B cell (primary cell): ENCODE results near the gene CFAP73. TPM values are rescaled to one million over a fixed set of nuclear protein-coding genes. Genes with fewer than 3 reads are reported as not detected.

Experiments used
- ATAC-seq: fragments of 200-7000 bp; cut with Tn5 transposase; one replicate; pipeline ENCODE4 v1.10.0; 2021; ENCODE audit warnings: low read depth, mild to moderate bottlenecking, moderate number of reproducible peaks, moderate library complexity
- CTCF ChIA-PET: fragments of 350-600 bp; sonication (Branson Sonifier 250); formaldehyde crosslinking; loops from one replicate; lab custom pipeline; 2021; ENCODE audit warnings: antibody characterized with exemption, inconsistent platforms; lab: Charles Lee
- POLR2A ChIA-PET: fragments of 350-600 bp; sonication (Branson Sonifier 250); formaldehyde crosslinking; loops from one replicate; lab custom pipeline; 2021; ENCODE audit warnings: antibody characterized with exemption; lab: Charles Lee
- DNase-seq: peaks from one replicate; pipeline ENCODE4 v3.0.0; 2013
- H2AFZ ChIP-seq: 2 replicates; pipeline ENCODE4 v1.6.1; 2012; ENCODE audit warnings: mild to moderate bottlenecking, low read depth, low read length; ENCODE audit not compliant: insufficient read depth, poor library complexity, severe bottlenecking
- H3K27ac ChIP-seq, 2 donors: 1 replicate in 1 of 2; 2 replicates in 1 of 2; pipeline ENCODE4 v1.5.1; 2012 to 2013; ENCODE audit warnings: low read length in 2 of 2, mild to moderate bottlenecking in 2 of 2, moderate library complexity in 1 of 2
- H3K27me3 ChIP-seq, 4 experiments: fragments of 200-600 bp in 1 of 4; sonication (generic) in 1 of 4; replicated peaks in 1 of 4; 1 replicate in 2 of 4; 2 replicates in 2 of 4; pipeline versions ENCODE4 v1.6.1 to v1.7.0; 2013 to 2016; ENCODE audit warnings: low read length in 3 of 4, mild to moderate bottlenecking in 2 of 4, mixed read lengths in 1 of 4, moderate library complexity in 1 of 4; ENCODE audit not compliant: insufficient read depth in 4 of 4, control insufficient read depth in 3 of 4; ENCODE audit errors: control extremely low read depth in 1 of 4
- H3K36me3 ChIP-seq, 2 experiments: replicated peaks in 1 of 2; 1 replicate in 1 of 2; 2 replicates in 1 of 2; pipeline versions ENCODE4 v1.6.1 to v1.7.1; 2013; ENCODE audit warnings: low read length in 1 of 2; ENCODE audit not compliant: insufficient read depth in 2 of 2, control insufficient read depth in 1 of 2; ENCODE audit errors: control extremely low read depth in 1 of 2, extremely low read depth in 1 of 2
- H3K4me1 ChIP-seq, 2 donors: fragments of 200-600 bp in 1 of 2; sonication (generic) in 1 of 2; 1 replicate in 1 of 2; 2 replicates in 1 of 2; pipeline versions ENCODE4 v1.5.1 to v1.6.1; 2013 to 2017; ENCODE audit warnings: low read length in 2 of 2; ENCODE audit not compliant: control insufficient read depth in 2 of 2, insufficient read depth in 2 of 2
- H3K4me2 ChIP-seq: replicated peaks from 2 replicates; pipeline ENCODE3; 2012; ENCODE audit warnings: mild to moderate bottlenecking, low read depth, low read length; ENCODE audit not compliant: poor library complexity, severe bottlenecking
- H3K4me3 ChIP-seq, 5 experiments: fragments of 200-600 bp in 1 of 5; sonication (generic) in 1 of 5; 1 replicate in 3 of 5; 2 replicates in 2 of 5; pipeline versions ENCODE4 v1.5.1 to v1.7.0; 2011 to 2016; ENCODE audit warnings: low read length in 4 of 5, mild to moderate bottlenecking in 4 of 5, low read depth in 2 of 5, control low read depth in 1 of 5, moderate library complexity in 1 of 5; ENCODE audit not compliant: insufficient read depth in 1 of 5; ENCODE audit errors: control extremely low read depth in 1 of 5, extremely low read depth in 1 of 5
- H3K79me2 ChIP-seq: fragments of 200-600 bp; sonication (generic); one replicate; pipeline ENCODE4 v1.6.0; 2016; ENCODE audit warnings: low read length; ENCODE audit not compliant: control insufficient read depth, insufficient read depth
- H3K9ac ChIP-seq: fragments of 200-600 bp; sonication (generic); 2 replicates; pipeline ENCODE4 v1.6.1; 2017; ENCODE audit warnings: mild to moderate bottlenecking, low read length, moderate library complexity
- H3K9me3 ChIP-seq, 3 donors: one replicate each; pipeline versions ENCODE4 v1.6.1 to v1.7.1; 2013; ENCODE audit warnings: low read length in 2 of 3; ENCODE audit not compliant: control insufficient read depth in 2 of 3, insufficient read depth in 1 of 3; ENCODE audit errors: control extremely low read depth in 1 of 3
- H4K20me1 ChIP-seq: 2 replicates; pipeline ENCODE4 v1.6.0; 2012; ENCODE audit warnings: mild to moderate bottlenecking, low read length; ENCODE audit not compliant: insufficient read depth, control insufficient read depth, poor library complexity, severe bottlenecking
- H3K27ac Mint-ChIP-seq: one replicate; pipeline ENCODE4 v1.8.0; 2021; ENCODE audit warnings: mixed read lengths
- H3K27me3 Mint-ChIP-seq: one replicate; pipeline ENCODE4 v1.8.0; 2021; ENCODE audit warnings: mixed read lengths
- H3K4me1 Mint-ChIP-seq: one replicate; pipeline ENCODE4 v1.8.0; 2021; ENCODE audit warnings: mixed read lengths
- H3K4me3 Mint-ChIP-seq: one replicate; pipeline ENCODE4 v1.8.0; 2021; ENCODE audit warnings: mixed read lengths
- H3K9me3 Mint-ChIP-seq: one replicate; pipeline ENCODE4 v1.8.0; 2022; ENCODE audit warnings: mixed read lengths; ENCODE audit not compliant: insufficient read depth
- EZH2 ChIP-seq: IDR thresholded peaks from 2 replicates; pipeline ENCODE4 v1.6.1; 2012; ENCODE audit warnings: borderline replicate concordance, low read depth, mild to moderate bottlenecking, moderate library complexity, low read length; ENCODE audit not compliant: insufficient read depth, poor library complexity, severe bottlenecking
- WGBS: methylation state at CpG from one replicate; pipeline ENCODE4 v1.1.5; 2013; ENCODE audit warnings: missing lambda C conversion rate; ENCODE audit not compliant: insufficient coverage; 5-methylcytosine and 5-hydroxymethylcytosine counted together
- intact Hi-C: fragments of 100-400 bp; cut with micrococcal nuclease; formaldehyde crosslinking; loops from one replicate; pipeline ENCODE4 v1.10.0; 2022
- polyA plus RNA-seq: library from polyadenylated mRNA; depleted of rRNA; stranded (reverse); fragments of >200 nt; gene quantifications from 2 replicates; pipeline ENCODE4 v1.2.3, GENCODE V29; 2012
- total RNA-seq, 2 donors: library from RNA; stranded (reverse); fragments of 120-200 nt in 1 of 2; gene quantifications; 1 replicate in 1 of 2; 2 replicates in 1 of 2; pipeline versions ENCODE4 v1.2.3 to v1.2.4, GENCODE V29; 2013 to 2022
- TF ChIP-seq, protein P1 (sequence below): fragments of 200-600 bp; IDR thresholded peaks from one replicate; pipeline ENCODE4 v1.8.0; 2022; ENCODE audit warnings: antibody characterized with exemption, mild to moderate bottlenecking

The CFAP73 gene
- total and polyA plus RNA-seq, 2 donors (not counting 1 experiment from before 2014, with no cell fraction given), result 0.13 to 5.1 TPM

DNA sequence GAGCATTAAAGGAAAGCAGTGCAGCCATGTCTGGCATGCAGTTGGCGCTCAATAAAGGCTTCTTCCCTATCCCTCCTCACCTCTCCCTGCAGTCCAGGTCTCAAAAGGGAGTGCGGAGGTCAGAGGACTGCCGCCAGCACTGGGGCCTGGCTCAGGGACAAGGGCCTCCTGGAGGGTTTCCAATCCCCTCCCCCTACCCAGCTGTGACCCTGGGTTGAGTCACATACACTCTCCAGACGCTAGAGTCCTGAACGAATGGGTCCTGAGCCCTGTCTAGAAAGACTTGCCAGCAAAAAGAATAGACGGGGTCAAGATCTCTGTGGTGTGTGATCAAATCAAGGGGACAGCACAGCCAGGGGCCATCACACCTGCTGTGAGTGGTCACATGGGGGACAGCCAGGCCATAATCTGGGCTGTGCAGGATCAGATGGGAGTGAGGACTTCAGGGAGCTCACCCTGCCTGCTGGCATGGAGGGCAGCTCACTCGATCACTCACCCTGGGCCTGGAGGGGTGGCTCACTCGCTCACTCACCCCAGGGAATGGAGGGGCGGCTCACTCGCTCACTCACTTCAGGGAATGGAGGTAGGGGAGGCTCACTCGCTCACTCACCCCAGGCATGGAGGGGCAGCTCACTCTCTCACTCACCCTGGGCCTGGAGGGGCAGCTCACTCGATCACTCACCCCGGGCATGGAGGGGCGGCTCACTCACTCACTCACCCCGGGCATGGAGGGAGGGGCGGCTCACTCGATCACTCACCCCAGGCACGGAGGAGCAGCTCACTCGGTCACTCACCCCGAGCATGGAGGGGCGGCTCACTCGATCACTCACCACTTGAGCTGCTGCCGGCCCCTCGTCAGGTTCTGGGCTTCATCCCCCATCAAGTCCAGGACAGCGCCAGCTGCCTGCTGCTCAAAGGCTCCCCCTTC is 12.8 kb downstream of the CFAP73 start:
- Histone ChIP-seq H3K9ac (no peak overlapping the region), H3K27ac (no peak overlapping the region), H3K27me3 (no peaks in the 10 kb centered on the region), H3K36me3 (peaks cover 1 to 81% of the 10 kb centered on the region in 2 experiments), H2AFZ (no peak overlapping the region), H3K4me2 (no peak overlapping the region), H3K4me3 (no peak overlapping the region), H3K4me1 (no peaks in the 10 kb centered on the region), H3K79me2 (no peaks in the 10 kb centered on the region), H4K20me1 (peaks cover 54% of the 10 kb centered on the region), H3K9me3 (no peaks in the 10 kb centered on the region)
- no peaks in the 10 kb centered on the region for H3K27me3 Mint-ChIP-seq
- ChIA-PET CTCF (interaction anchor here (1.0 to 4.9 kb wide), 3 partner anchors 12 to 113 kb away, joined by 4 to 28 read pairs (median 5); no protein-coding TSS in a partner anchor), POLR2A (no interaction called here)
- WGBS, result over 99% methylated on average over 11 of the region's 25 CpGs
- H3K4me1 Mint-ChIP-seq, result peaks cover 2% of the 10 kb centered on the region
- no peaks in the 10 kb centered on the region for H3K9me3 Mint-ChIP-seq
- H3K4me3 Mint-ChIP-seq, result no peak overlapping the region
- ATAC-seq (no peak), DNase-seq (no peak)
- no peak overlapping the region for H3K27ac Mint-ChIP-seq
- TF ChIP-seq EZH2, result no peak
- TF ChIP-seq, protein P1, sequence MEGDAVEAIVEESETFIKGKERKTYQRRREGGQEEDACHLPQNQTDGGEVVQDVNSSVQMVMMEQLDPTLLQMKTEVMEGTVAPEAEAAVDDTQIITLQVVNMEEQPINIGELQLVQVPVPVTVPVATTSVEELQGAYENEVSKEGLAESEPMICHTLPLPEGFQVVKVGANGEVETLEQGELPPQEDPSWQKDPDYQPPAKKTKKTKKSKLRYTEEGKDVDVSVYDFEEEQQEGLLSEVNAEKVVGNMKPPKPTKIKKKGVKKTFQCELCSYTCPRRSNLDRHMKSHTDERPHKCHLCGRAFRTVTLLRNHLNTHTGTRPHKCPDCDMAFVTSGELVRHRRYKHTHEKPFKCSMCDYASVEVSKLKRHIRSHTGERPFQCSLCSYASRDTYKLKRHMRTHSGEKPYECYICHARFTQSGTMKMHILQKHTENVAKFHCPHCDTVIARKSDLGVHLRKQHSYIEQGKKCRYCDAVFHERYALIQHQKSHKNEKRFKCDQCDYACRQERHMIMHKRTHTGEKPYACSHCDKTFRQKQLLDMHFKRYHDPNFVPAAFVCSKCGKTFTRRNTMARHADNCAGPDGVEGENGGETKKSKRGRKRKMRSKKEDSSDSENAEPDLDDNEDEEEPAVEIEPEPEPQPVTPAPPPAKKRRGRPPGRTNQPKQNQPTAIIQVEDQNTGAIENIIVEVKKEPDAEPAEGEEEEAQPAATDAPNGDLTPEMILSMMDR, result no peak
- intact Hi-C loops, result no loop called here

DNA sequence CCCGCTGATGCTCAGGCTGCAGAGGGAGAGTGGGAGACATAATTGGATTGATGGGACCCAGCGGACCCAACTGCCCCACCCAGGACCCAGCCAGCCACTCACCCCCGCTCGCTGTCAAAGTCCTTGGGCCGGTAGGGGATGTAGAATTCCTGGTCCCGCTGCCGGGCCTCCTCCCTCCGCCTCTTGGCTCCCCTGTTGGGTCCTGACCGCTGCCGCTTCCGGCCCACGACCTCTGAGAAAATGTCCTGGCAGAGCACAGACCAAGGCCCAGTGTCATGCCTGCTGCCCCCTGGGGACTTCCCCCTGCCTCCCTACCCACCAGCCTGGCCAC is 13.5 kb downstream of the CFAP73 start:
- intact Hi-C loops, result no loop called here
- Histone ChIP-seq H3K27ac (no peak overlapping the region), H3K9ac (no peak overlapping the region), H3K4me2 (no peak overlapping the region), H2AFZ (no peak overlapping the region), H3K4me1 (no peaks in the 10 kb centered on the region), H4K20me1 (peaks cover 56% of the 10 kb centered on the region), H3K4me3 (no peak overlapping the region), H3K79me2 (no peaks in the 10 kb centered on the region), H3K9me3 (no peaks in the 10 kb centered on the region), H3K27me3 (no peaks in the 10 kb centered on the region), H3K36me3 (peaks cover 1 to 87% of the 10 kb centered on the region in 2 experiments)
- DNase-seq, result no peak
- Mint-ChIP-seq H3K27me3 (no peaks in the 10 kb centered on the region), H3K9me3 (no peaks in the 10 kb centered on the region), H3K27ac (no peak overlapping the region), H3K4me1 (peaks cover 2% of the 10 kb centered on the region), H3K4me3 (no peak overlapping the region)
- ChIA-PET POLR2A (no interaction called here), CTCF (interaction anchor here (4.9 kb wide), 1 partner anchor 11 kb away, joined by 28 read pairs; no protein-coding TSS in a partner anchor)
- TF ChIP-seq, protein P1, result no peak
- no peak for TF ChIP-seq EZH2
- WGBS, result 99% methylated on average over 8 of the region's 12 CpGs
- ATAC-seq, result no peak
